ENCODE results near the gene AIFM2.

- TF ChIP-seq, protein P1, sequence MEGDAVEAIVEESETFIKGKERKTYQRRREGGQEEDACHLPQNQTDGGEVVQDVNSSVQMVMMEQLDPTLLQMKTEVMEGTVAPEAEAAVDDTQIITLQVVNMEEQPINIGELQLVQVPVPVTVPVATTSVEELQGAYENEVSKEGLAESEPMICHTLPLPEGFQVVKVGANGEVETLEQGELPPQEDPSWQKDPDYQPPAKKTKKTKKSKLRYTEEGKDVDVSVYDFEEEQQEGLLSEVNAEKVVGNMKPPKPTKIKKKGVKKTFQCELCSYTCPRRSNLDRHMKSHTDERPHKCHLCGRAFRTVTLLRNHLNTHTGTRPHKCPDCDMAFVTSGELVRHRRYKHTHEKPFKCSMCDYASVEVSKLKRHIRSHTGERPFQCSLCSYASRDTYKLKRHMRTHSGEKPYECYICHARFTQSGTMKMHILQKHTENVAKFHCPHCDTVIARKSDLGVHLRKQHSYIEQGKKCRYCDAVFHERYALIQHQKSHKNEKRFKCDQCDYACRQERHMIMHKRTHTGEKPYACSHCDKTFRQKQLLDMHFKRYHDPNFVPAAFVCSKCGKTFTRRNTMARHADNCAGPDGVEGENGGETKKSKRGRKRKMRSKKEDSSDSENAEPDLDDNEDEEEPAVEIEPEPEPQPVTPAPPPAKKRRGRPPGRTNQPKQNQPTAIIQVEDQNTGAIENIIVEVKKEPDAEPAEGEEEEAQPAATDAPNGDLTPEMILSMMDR (IDR thresholded peaks at IDR 0.05), result no peak
- TF ChIP-seq POLR2A (IDR thresholded peaks at IDR 0.05), result no peak
Observed at GRCh38 chr10:70124918-70125317, 7.7 kb downstream of the AIFM2 start.

Measured in Peyer's patch (tissue), 4 donors.